HUES64 (cell line): ENCODE data around the gene UBALD2.

Experiments used
- H3K27ac ChIP-seq: 2 replicates; pipeline ENCODE4 v1.7.0; 2013; ENCODE audit warnings: low read depth, low read length, inconsistent platforms
- H3K27me3 ChIP-seq: 2 replicates; pipeline ENCODE4 v1.6.1; 2013; ENCODE audit warnings: mild to moderate bottlenecking, low read length; ENCODE audit not compliant: insufficient read depth
- H3K36me3 ChIP-seq: 2 replicates; pipeline ENCODE4 v1.6.1; 2013; ENCODE audit warnings: mild to moderate bottlenecking, low read length; ENCODE audit not compliant: insufficient read depth
- H3K4me1 ChIP-seq: 2 replicates; pipeline ENCODE4 v1.6.1; 2013; ENCODE audit warnings: mild to moderate bottlenecking, low read length, moderate library complexity; ENCODE audit not compliant: insufficient read depth
- H3K4me3 ChIP-seq: 2 replicates; pipeline ENCODE4 v1.5.1; 2013; ENCODE audit warnings: mild to moderate bottlenecking, low read length, moderate library complexity
- H3K9ac ChIP-seq: 2 replicates; pipeline ENCODE4 v1.6.1; 2013; ENCODE audit warnings: mild to moderate bottlenecking, low read depth, low read length
- H3K9me3 ChIP-seq: 2 replicates; pipeline ENCODE4 v1.6.1; 2013; ENCODE audit warnings: low read depth, low read length; ENCODE audit not compliant: insufficient read depth
- WGBS: fragments of 150-250, 120-280 bp; methylation state at CpG from one replicate; pipeline ENCODE4 v1.1.7; 2013; ENCODE audit warnings: missing lambda C conversion rate; 5-methylcytosine and 5-hydroxymethylcytosine counted together

Gene UBALD2

GRCh38 chr17:76309461-76309860, 44.3 kb downstream of the UBALD2 start:
- no peak overlapping the region for H3K4me3 ChIP-seq
- no peak overlapping the region for H3K9ac ChIP-seq
- no peaks in the 10 kb centered on the region for H3K27me3 ChIP-seq
- no peak overlapping the region for H3K27ac ChIP-seq
- H3K4me1 ChIP-seq, result no peaks in the 10 kb centered on the region
- H3K36me3 ChIP-seq, result peaks cover 37% of the 10 kb centered on the region
- no peaks in the 10 kb centered on the region for H3K9me3 ChIP-seq
- WGBS, result 97% methylated on average over 4 of the region's 4 CpGs

- H3K9me3 ChIP-seq, result no peaks in the 10 kb centered on the region
- no peak overlapping the region for H3K4me3 ChIP-seq
- H3K27ac ChIP-seq, result no peak overlapping the region
- 92% methylated on average over 6 of the region's 9 CpGs for WGBS
- no peak overlapping the region for H3K9ac ChIP-seq
- peaks cover 53% of the 10 kb centered on the region for H3K36me3 ChIP-seq
- no peaks in the 10 kb centered on the region; the same call in 1 of the 2 replicates for H3K4me1 ChIP-seq
- H3K27me3 ChIP-seq, result no peaks in the 10 kb centered on the region
These were observed 47.6 kb downstream of the UBALD2 start for GRCh38 chr17:76312735-76313134.

- H3K4me3 ChIP-seq, result no peak overlapping the region
- H3K36me3 ChIP-seq, result peaks cover 51% of the 10 kb centered on the region
- no peak overlapping the region for H3K9ac ChIP-seq
- H3K27ac ChIP-seq, result no peak overlapping the region
- no peaks in the 10 kb centered on the region for H3K9me3 ChIP-seq
- H3K27me3 ChIP-seq, result no peaks in the 10 kb centered on the region
- 93% methylated on average over 15 of the region's 15 CpGs for WGBS
- no peaks in the 10 kb centered on the region; the same call in 1 of the 2 replicates for H3K4me1 ChIP-seq
These were observed 49.5 kb downstream of the UBALD2 start for GRCh38 chr17:76314392-76315227.

- Histone ChIP-seq H3K4me3 (no peak overlapping the region), H3K4me1 (no peaks in the 10 kb centered on the region; the same call in 1 of the 2 replicates), H3K27ac (no peak overlapping the region), H3K27me3 (no peaks in the 10 kb centered on the region), H3K36me3 (peaks cover 41% of the 10 kb centered on the region), H3K9me3 (no peaks in the 10 kb centered on the region), H3K9ac (no peak overlapping the region)
- WGBS, result 96% methylated on average over 2 of the region's 2 CpGs
These were observed 52.4 kb downstream of the UBALD2 start for GRCh38 chr17:76317535-76317934.

GRCh38 chr17:76318586-76318985, 53.4 kb downstream of the UBALD2 start:
- WGBS, result 95% methylated on average over 2 of the region's 3 CpGs
- no peaks in the 10 kb centered on the region; the same call in 1 of the 2 replicates for H3K4me1 ChIP-seq
- peaks cover 36% of the 10 kb centered on the region for H3K36me3 ChIP-seq

More at GRCh38 chr17:76318586-76318985, 53.4 kb downstream of the UBALD2 start:
- H3K9ac ChIP-seq, result no peak overlapping the region
- no peak overlapping the region for H3K4me3 ChIP-seq
- no peaks in the 10 kb centered on the region for H3K27me3 ChIP-seq
- H3K9me3 ChIP-seq, result no peaks in the 10 kb centered on the region
- no peak overlapping the region for H3K27ac ChIP-seq
